Neural cell (in vitro differentiated cells): ENCODE measurements around the gene ROBO1. TPM values are rescaled to one million over a fixed set of nuclear protein-coding genes. Genes with fewer than 3 reads are reported as not detected.
A peak's percentile ranks its signal among the peaks of the same experiment; 100 is the strongest.
"Not testable (repeated sequence)": the region's sequence is repeated elsewhere in the genome, so short reads cannot be mapped to it uniquely, and the experiment has no call there.

Experiments
- H2AFZ ChIP-seq: fragments of 200-600, 300-800 bp; sonication (generic), shearing (Covaris generic); 2 replicates; pipeline ENCODE4 v1.6.0; 2014; ENCODE audit warnings: low read depth, mild to moderate bottlenecking, antibody characterized with exemption, low read length, moderate library complexity
- H3F3A ChIP-seq: fragments of 200-600 bp; shearing (Covaris generic); 2 replicates; pipeline ENCODE4 v1.6.1; 2016; ENCODE audit warnings: mild to moderate bottlenecking, moderate library complexity, mixed read lengths, antibody characterized with exemption, low read length; ENCODE audit not compliant: insufficient read depth, poor library complexity, severe bottlenecking
- H3K27ac ChIP-seq: fragments of 200-600, 300-800 bp; sonication (generic), shearing (Covaris generic); 2 replicates; pipeline ENCODE4 v1.5.1; 2014; ENCODE audit warnings: mild to moderate bottlenecking, low read length, moderate library complexity
- H3K27me3 ChIP-seq: fragments of 300-800, 200-600 bp; sonication (generic), shearing (Covaris generic); 2 replicates; pipeline ENCODE4 v1.6.0; 2014; ENCODE audit warnings: mild to moderate bottlenecking, low read depth, low read length, moderate library complexity; ENCODE audit not compliant: insufficient read depth
- H3K36me3 ChIP-seq: fragments of 300-800, 200-600 bp; sonication (generic), shearing (Covaris generic); 2 replicates; pipeline ENCODE4 v1.5.1; 2014; ENCODE audit warnings: mild to moderate bottlenecking, antibody characterized with exemption, low read length, moderate library complexity; ENCODE audit not compliant: insufficient read depth
- H3K4me2 ChIP-seq: fragments of 300-800, 200-600 bp; sonication (generic), shearing (Covaris generic); 2 replicates; pipeline ENCODE4 v1.6.0; 2014; ENCODE audit warnings: mild to moderate bottlenecking, low read length
- H3K4me3 ChIP-seq: fragments of 300-800, 200-600 bp; sonication (generic), shearing (Covaris generic); 2 replicates; pipeline ENCODE4 v1.5.1; 2014; ENCODE audit warnings: mild to moderate bottlenecking, low read length, moderate library complexity
- H3K79me2 ChIP-seq: fragments of 200-600 bp; shearing (Covaris generic); replicated peaks from 2 replicates; pipeline ENCODE4 v1.6.0; 2014; ENCODE audit warnings: mild to moderate bottlenecking, low read length, moderate library complexity; ENCODE audit not compliant: insufficient read depth
- H3K9ac ChIP-seq: fragments of 300-800, 200-600 bp; sonication (generic), shearing (Covaris generic); 2 replicates; pipeline ENCODE4 v1.6.1; 2016; ENCODE audit warnings: mild to moderate bottlenecking, low read length, mixed read lengths
- H3K9me2 ChIP-seq: fragments of 200-600 bp; shearing (Covaris generic); 2 replicates; pipeline ENCODE4 v1.6.1; 2016; ENCODE audit warnings: mild to moderate bottlenecking, low read length, mixed read lengths; ENCODE audit not compliant: insufficient read depth
- H3K9me3 ChIP-seq: fragments of 200-600, 300-800 bp; sonication (generic), shearing (Covaris generic); 2 replicates; pipeline ENCODE4 v1.6.1; 2016; ENCODE audit warnings: mild to moderate bottlenecking, mixed run types, low read length, moderate library complexity, mixed read lengths
- H4K20me1 ChIP-seq: fragments of 200-600 bp; shearing (Covaris generic); 2 replicates; pipeline ENCODE4 v1.6.1; 2016; ENCODE audit warnings: mild to moderate bottlenecking, mixed run types; ENCODE audit not compliant: insufficient read depth
- EP300 ChIP-seq: fragments of 450-650 bp; conservative IDR thresholded peaks from 2 replicates; pipeline ENCODE4 v1.6.1; 2014; ENCODE audit warnings: antibody characterized with exemption, mild to moderate bottlenecking, moderate library complexity; ENCODE audit not compliant: poor library complexity, severe bottlenecking
- MXI1 ChIP-seq: fragments of 450-650 bp; conservative IDR thresholded peaks from 2 replicates; pipeline ENCODE4 v1.6.1; 2014; ENCODE audit warnings: antibody characterized with exemption, mild to moderate bottlenecking; ENCODE audit not compliant: poor library complexity, severe bottlenecking
- POLR2AphosphoS5 ChIP-seq: IDR thresholded peaks from 2 replicates; pipeline ENCODE4 v1.6.1; 2012
- RAD21 ChIP-seq: fragments of 450-650 bp; conservative IDR thresholded peaks from 2 replicates; pipeline ENCODE4 v1.6.1; 2014; ENCODE audit warnings: antibody characterized with exemption, mild to moderate bottlenecking, moderate library complexity
- SMC3 ChIP-seq: fragments of 450-650 bp; conservative IDR thresholded peaks from 2 replicates; pipeline ENCODE4 v1.6.1; 2014; ENCODE audit warnings: antibody characterized with exemption, mild to moderate bottlenecking, moderate library complexity; ENCODE audit not compliant: poor library complexity
- TAF1 ChIP-seq: IDR thresholded peaks from 2 replicates; pipeline ENCODE4 v1.6.1; 2012; ENCODE audit warnings: low read depth
- polyA plus RNA-seq: library from polyadenylated mRNA; depleted of rRNA; stranded (reverse); fragments of >200 nt; gene quantifications from 2 replicates; pipeline ENCODE4 v1.2.3, GENCODE V29; 2014
- TF ChIP-seq, protein P1 (sequence below): fragments of 450-650 bp; IDR thresholded peaks from 2 replicates; pipeline ENCODE4 v1.5.1; 2014; ENCODE audit warnings: antibody characterized with exemption, mild to moderate bottlenecking, moderate library complexity; ENCODE audit not compliant: poor library complexity, severe bottlenecking
- TF ChIP-seq, protein P2 (sequence below): IDR thresholded peaks from 2 replicates; pipeline ENCODE4 v1.6.1; 2012; ENCODE audit warnings: borderline replicate concordance

ROBO1 gene
- polyA plus RNA-seq, 1 donor from 2014 or later = 183 TPM

DNA sequence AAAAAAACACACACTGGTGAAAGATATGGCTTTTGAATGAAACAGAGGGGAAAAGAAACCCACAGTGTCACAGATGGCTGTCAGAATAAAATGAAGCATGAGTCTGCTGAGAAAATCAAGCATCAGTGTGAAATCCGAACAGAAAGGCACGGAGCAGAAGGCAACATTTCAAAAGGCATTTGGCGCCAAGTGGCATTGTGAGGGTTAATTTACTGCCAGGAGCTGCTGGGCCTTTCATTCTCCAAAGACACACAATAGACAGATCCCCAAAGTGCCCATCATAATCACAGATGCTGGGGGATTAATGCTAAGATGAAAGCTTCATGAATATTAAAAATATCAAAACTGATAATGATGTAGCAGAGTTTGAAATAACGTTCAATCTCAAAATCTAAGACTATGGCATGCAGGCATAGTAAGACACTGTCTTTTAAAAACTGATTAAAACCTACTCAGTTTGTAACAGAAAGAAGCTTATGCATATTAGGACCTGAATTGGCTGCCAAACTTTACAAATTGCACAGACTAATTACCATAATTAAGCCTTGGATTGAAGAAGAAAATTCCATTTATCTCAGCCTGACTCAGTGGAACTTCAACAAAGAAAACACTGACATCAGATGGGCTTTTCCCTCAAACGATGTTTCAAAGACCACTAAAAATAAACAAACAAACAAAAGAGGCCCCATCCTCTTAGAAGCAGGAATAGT lies 589.2 kb downstream of the ROBO1 start:
- Histone ChIP-seq H3K9me3 (no peaks in the 10 kb centered on the region), H3K9ac (no peak overlapping the region), H3K36me3 (no peaks in the 10 kb centered on the region), H3K79me2 (no peaks in the 10 kb centered on the region), H3K9me2 (no peaks in the 10 kb centered on the region), H3K27ac (peak overlapping the region; percentile 46), H3K27me3 (no peaks in the 10 kb centered on the region), H2AFZ (no peak overlapping the region), H3K4me3 (peak overlapping the region; percentile 42), H3K4me2 (peak overlapping the region; percentile 16), H3F3A (no peaks in the 10 kb centered on the region), H4K20me1 (no peaks in the 10 kb centered on the region)
- TF ChIP-seq RAD21 (no peak), EP300 (peak; percentile 53)

DNA sequence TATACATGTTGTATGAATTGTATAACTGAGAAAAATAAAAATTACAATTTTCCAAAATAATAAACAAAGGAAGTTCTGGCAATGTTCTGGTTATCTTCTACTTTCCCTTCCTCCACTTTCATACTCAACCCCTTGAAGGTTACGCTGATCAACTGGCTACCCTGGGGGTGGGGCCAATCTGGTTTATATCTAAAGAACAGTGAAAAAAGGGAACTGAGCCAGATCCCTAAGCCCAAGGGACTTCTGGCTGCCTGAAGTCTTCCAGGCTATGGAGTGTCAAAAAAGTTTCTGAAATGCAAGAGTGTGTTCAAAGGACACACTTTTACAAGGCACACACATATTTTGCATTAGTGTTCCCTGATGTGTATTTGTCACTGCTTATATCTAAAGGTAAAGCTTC lies 591.9 kb downstream of the ROBO1 start:
- H3K27me3 ChIP-seq = no peaks in the 10 kb centered on the region
- H3K36me3 ChIP-seq = no peaks in the 10 kb centered on the region
- H4K20me1 ChIP-seq = no peaks in the 10 kb centered on the region
- H3F3A ChIP-seq = no peaks in the 10 kb centered on the region
- H3K9me3 ChIP-seq = no peaks in the 10 kb centered on the region
- no peaks in the 10 kb centered on the region for H3K79me2 ChIP-seq
- H3K4me3 ChIP-seq = no peak overlapping the region
- H2AFZ ChIP-seq = no peak overlapping the region
- H3K9ac ChIP-seq = no peak overlapping the region
- no peak for TF ChIP-seq TAF1
- H3K9me2 ChIP-seq = no peaks in the 10 kb centered on the region
- H3K27ac ChIP-seq = no peak overlapping the region
- H3K4me2 ChIP-seq = no peak overlapping the region

DNA sequence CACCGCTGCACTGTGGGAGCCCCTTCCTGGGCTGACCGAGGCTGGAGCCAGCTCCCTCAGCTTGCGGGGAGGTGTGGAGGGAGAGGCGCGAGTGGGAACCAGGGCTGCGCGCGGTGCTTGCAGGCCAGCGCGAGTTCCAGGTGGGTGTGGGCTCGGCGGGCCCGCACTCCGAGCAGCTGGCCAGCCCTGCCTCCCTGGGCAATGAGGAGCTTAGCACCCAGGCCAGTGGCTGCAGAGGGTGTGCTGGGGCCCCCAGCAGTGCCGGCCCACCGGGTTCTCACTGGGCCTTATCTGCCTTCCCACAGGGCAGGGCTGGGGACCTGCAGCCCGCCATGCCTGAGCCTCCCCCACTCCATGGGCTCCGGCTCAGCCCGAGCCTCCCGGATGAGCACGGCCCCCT lies 594.5 kb downstream of the ROBO1 start:
- H3K4me3 ChIP-seq, H3K27ac ChIP-seq, H2AFZ ChIP-seq, H3K4me2 ChIP-seq, H3F3A ChIP-seq, H3K27me3 ChIP-seq, H3K9me2 ChIP-seq, H3K36me3 ChIP-seq, H3K9ac ChIP-seq, H3K79me2 ChIP-seq, H3K9me3 ChIP-seq, H4K20me1 ChIP-seq: not testable (repeated sequence)

DNA sequence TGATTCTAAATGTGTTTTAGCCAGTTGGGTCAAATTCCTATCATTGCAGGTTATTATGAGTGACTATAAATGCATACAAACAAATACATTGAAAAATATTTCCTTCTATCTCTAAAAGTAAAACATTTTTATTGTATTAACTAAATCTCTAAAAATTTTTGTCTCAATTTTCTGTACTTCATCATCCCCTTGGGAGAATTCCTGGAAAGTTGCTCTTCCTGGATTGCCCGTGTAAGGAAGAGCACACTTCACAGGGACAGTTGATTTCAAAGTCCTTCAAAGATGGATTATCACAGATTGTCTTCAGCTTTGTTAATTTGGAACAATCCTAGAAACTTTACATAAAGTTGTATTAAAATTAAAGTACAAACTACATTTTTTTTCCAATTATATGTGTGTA lies 595.6 kb downstream of the ROBO1 start:
- no peak overlapping the region for H3K27ac ChIP-seq
- H3K4me3 ChIP-seq = no peak overlapping the region
- no peaks in the 10 kb centered on the region for H3K9me2 ChIP-seq

More for the DNA sequence above, 595.6 kb downstream of the ROBO1 start:
- Histone ChIP-seq H3F3A (no peaks in the 10 kb centered on the region), H2AFZ (no peak overlapping the region), H3K27me3 (no peaks in the 10 kb centered on the region), H3K9ac (no peak overlapping the region), H3K4me2 (no peak overlapping the region), H4K20me1 (no peaks in the 10 kb centered on the region), H3K36me3 (no peaks in the 10 kb centered on the region), H3K9me3 (no peaks in the 10 kb centered on the region), H3K79me2 (no peaks in the 10 kb centered on the region)
- TF ChIP-seq EP300 (no peak), MXI1 (no peak), SMC3 (no peak), TAF1 (no peak), POLR2AphosphoS5 (no peak), RAD21 (no peak)
- TF ChIP-seq, protein P1, sequence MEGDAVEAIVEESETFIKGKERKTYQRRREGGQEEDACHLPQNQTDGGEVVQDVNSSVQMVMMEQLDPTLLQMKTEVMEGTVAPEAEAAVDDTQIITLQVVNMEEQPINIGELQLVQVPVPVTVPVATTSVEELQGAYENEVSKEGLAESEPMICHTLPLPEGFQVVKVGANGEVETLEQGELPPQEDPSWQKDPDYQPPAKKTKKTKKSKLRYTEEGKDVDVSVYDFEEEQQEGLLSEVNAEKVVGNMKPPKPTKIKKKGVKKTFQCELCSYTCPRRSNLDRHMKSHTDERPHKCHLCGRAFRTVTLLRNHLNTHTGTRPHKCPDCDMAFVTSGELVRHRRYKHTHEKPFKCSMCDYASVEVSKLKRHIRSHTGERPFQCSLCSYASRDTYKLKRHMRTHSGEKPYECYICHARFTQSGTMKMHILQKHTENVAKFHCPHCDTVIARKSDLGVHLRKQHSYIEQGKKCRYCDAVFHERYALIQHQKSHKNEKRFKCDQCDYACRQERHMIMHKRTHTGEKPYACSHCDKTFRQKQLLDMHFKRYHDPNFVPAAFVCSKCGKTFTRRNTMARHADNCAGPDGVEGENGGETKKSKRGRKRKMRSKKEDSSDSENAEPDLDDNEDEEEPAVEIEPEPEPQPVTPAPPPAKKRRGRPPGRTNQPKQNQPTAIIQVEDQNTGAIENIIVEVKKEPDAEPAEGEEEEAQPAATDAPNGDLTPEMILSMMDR = no peak
- TF ChIP-seq, protein P2, sequence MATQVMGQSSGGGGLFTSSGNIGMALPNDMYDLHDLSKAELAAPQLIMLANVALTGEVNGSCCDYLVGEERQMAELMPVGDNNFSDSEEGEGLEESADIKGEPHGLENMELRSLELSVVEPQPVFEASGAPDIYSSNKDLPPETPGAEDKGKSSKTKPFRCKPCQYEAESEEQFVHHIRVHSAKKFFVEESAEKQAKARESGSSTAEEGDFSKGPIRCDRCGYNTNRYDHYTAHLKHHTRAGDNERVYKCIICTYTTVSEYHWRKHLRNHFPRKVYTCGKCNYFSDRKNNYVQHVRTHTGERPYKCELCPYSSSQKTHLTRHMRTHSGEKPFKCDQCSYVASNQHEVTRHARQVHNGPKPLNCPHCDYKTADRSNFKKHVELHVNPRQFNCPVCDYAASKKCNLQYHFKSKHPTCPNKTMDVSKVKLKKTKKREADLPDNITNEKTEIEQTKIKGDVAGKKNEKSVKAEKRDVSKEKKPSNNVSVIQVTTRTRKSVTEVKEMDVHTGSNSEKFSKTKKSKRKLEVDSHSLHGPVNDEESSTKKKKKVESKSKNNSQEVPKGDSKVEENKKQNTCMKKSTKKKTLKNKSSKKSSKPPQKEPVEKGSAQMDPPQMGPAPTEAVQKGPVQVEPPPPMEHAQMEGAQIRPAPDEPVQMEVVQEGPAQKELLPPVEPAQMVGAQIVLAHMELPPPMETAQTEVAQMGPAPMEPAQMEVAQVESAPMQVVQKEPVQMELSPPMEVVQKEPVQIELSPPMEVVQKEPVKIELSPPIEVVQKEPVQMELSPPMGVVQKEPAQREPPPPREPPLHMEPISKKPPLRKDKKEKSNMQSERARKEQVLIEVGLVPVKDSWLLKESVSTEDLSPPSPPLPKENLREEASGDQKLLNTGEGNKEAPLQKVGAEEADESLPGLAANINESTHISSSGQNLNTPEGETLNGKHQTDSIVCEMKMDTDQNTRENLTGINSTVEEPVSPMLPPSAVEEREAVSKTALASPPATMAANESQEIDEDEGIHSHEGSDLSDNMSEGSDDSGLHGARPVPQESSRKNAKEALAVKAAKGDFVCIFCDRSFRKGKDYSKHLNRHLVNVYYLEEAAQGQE = no peak
